Mucosa of rectum (tissue), 2 donors: ENCODE data around the gene CHRD.

Experiments
- H3K27ac ChIP-seq, 2 donors: one replicate each; pipeline ENCODE4 v1.7.0; 2013; ENCODE audit warnings: inconsistent platforms in 2 of 2, low read depth in 2 of 2, low read length in 2 of 2
- H3K27me3 ChIP-seq, 2 donors: one replicate each; pipeline ENCODE4 v1.7.0; 2013; ENCODE audit warnings: low read length in 2 of 2; ENCODE audit not compliant: control insufficient read depth in 2 of 2, insufficient read depth in 2 of 2
- H3K36me3 ChIP-seq, 2 donors: one replicate each; pipeline ENCODE4 v1.7.0; 2013; ENCODE audit warnings: low read length in 2 of 2; ENCODE audit not compliant: control insufficient read depth in 2 of 2, insufficient read depth in 2 of 2
- H3K4me1 ChIP-seq, 2 donors: one replicate each; pipeline ENCODE4 v1.7.0; 2013; ENCODE audit warnings: low read length in 2 of 2, mild to moderate bottlenecking in 1 of 2; ENCODE audit not compliant: control insufficient read depth in 2 of 2, insufficient read depth in 2 of 2
- H3K4me3 ChIP-seq, 2 donors: one replicate each; pipeline ENCODE4 v1.7.0; 2013; ENCODE audit warnings: low read length in 2 of 2
- H3K9ac ChIP-seq, 2 donors: one replicate each; pipeline ENCODE4 v1.7.0; 2013; ENCODE audit warnings: low read length in 2 of 2, low read depth in 1 of 2, mild to moderate bottlenecking in 1 of 2
- H3K9me3 ChIP-seq, 2 donors: one replicate each; pipeline ENCODE4 v1.7.0; 2013; ENCODE audit warnings: low read length in 2 of 2; ENCODE audit not compliant: control insufficient read depth in 2 of 2
- donor health status: healthy.
- donor health status: Normal muscosa, but diverticular disease.

The CHRD gene

GRCh38 chr3:184361932-184362667, 17.8 kb upstream of the CHRD start:
- Histone ChIP-seq H3K4me3 (peak overlapping the region; percentile 87 to 89), H3K27ac (peak overlapping the region; percentile 97 to 99), H3K9me3 (no peaks in the 10 kb centered on the region), H3K36me3 (peaks cover 24 to 29% of the 10 kb centered on the region in 2 donors), H3K27me3 (no peaks in the 10 kb centered on the region), H3K9ac (peak overlapping the region; percentile 94 to 98), H3K4me1 (peaks cover 20 to 27% of the 10 kb centered on the region in 2 donors)

- no peaks in the 10 kb centered on the region for H3K9me3 ChIP-seq
- H3K9ac ChIP-seq = peak overlapping the region; percentile 94 to 98
- H3K27me3 ChIP-seq = no peaks in the 10 kb centered on the region
- peak overlapping the region; percentile 97 to 99 for H3K27ac ChIP-seq
- H3K4me3 ChIP-seq = peak overlapping the region; percentile 87 to 89
- peaks cover 18 to 27% of the 10 kb centered on the region in 2 donors for H3K36me3 ChIP-seq
- H3K4me1 ChIP-seq = peaks cover 20 to 27% of the 10 kb centered on the region in 2 donors
These were observed 16.9 kb upstream of the CHRD start for GRCh38 chr3:184362668-184363546.

GRCh38 chr3:184366619-184367289, 13.1 kb upstream of the CHRD start:
- no peaks in the 10 kb centered on the region for H3K27me3 ChIP-seq
- peaks cover 9 to 16% of the 10 kb centered on the region in 2 donors for H3K4me1 ChIP-seq
- H3K27ac ChIP-seq = no peak overlapping the region
- no peak overlapping the region for H3K9ac ChIP-seq
- peaks cover 29 to 32% of the 10 kb centered on the region in 2 donors for H3K36me3 ChIP-seq
- H3K9me3 ChIP-seq = no peaks in the 10 kb centered on the region
- H3K4me3 ChIP-seq = no peak overlapping the region

- H3K36me3 ChIP-seq = peaks cover 29 to 32% of the 10 kb centered on the region in 2 donors
- H3K27ac ChIP-seq = no peak overlapping the region
- H3K9me3 ChIP-seq = no peaks in the 10 kb centered on the region
- peaks cover 9 to 14% of the 10 kb centered on the region in 2 donors for H3K4me1 ChIP-seq
- H3K27me3 ChIP-seq = no peaks in the 10 kb centered on the region
- H3K9ac ChIP-seq = no peak overlapping the region
- H3K4me3 ChIP-seq = no peak overlapping the region
These were observed 11.7 kb upstream of the CHRD start for GRCh38 chr3:184368116-184368515.

GRCh38 chr3:184368586-184369183, 11.2 kb upstream of the CHRD start:
- Histone ChIP-seq H3K4me1 (peaks cover 6 to 12% of the 10 kb centered on the region in 2 donors), H3K9ac (no peak overlapping the region), H3K27ac (no peak overlapping the region), H3K36me3 (peaks cover 29 to 32% of the 10 kb centered on the region in 2 donors), H3K27me3 (peaks cover 0 to 5% of the 10 kb centered on the region in 2 donors), H3K4me3 (no peak overlapping the region), H3K9me3 (no peaks in the 10 kb centered on the region)

GRCh38 chr3:184371570-184372018, 8.3 kb upstream of the CHRD start:
- H3K9me3 ChIP-seq = no peaks in the 10 kb centered on the region
- H3K4me3 ChIP-seq = no peak overlapping the region
- H3K9ac ChIP-seq = no peak overlapping the region
- H3K4me1 ChIP-seq = peaks cover 0 to 3% of the 10 kb centered on the region in 2 donors
- peaks cover 0 to 9% of the 10 kb centered on the region in 2 donors for H3K27me3 ChIP-seq
- H3K27ac ChIP-seq = no peak overlapping the region
- H3K36me3 ChIP-seq = peaks cover 18 to 22% of the 10 kb centered on the region in 2 donors

GRCh38 chr3:184372296-184372821, 7.5 kb upstream of the CHRD start:
- Histone ChIP-seq H3K9me3 (no peaks in the 10 kb centered on the region), H3K36me3 (peaks cover 14 to 19% of the 10 kb centered on the region in 2 donors), H3K4me3 (no peak overlapping the region), H3K4me1 (peaks cover 0 to 3% of the 10 kb centered on the region in 2 donors), H3K27me3 (peaks cover 0 to 9% of the 10 kb centered on the region in 2 donors), H3K9ac (no peak overlapping the region), H3K27ac (no peak overlapping the region)

- H3K4me1 ChIP-seq = peaks cover 0 to 3% of the 10 kb centered on the region in 2 donors
- H3K27ac ChIP-seq = no peak overlapping the region
- no peaks in the 10 kb centered on the region for H3K9me3 ChIP-seq
- no peak overlapping the region for H3K4me3 ChIP-seq
- peaks cover 11 to 17% of the 10 kb centered on the region in 2 donors for H3K36me3 ChIP-seq
- H3K9ac ChIP-seq = no peak overlapping the region
- H3K27me3 ChIP-seq = peaks cover 1 to 10% of the 10 kb centered on the region in 2 donors
These were observed 6.9 kb upstream of the CHRD start for GRCh38 chr3:184372911-184373310.

- Histone ChIP-seq H3K9ac (no peak overlapping the region), H3K27me3 (peaks cover 6 to 15% of the 10 kb centered on the region in 2 donors), H3K9me3 (no peaks in the 10 kb centered on the region), H3K4me3 (no peak overlapping the region), H3K27ac (no peak overlapping the region), H3K36me3 (peaks cover 6 to 11% of the 10 kb centered on the region in 2 donors), H3K4me1 (peaks cover 0 to 3% of the 10 kb centered on the region in 2 donors)
These were observed 6.4 kb upstream of the CHRD start for GRCh38 chr3:184373422-184373821.
